ENCODE measurements around the gene ANGPTL1.

DNA sequence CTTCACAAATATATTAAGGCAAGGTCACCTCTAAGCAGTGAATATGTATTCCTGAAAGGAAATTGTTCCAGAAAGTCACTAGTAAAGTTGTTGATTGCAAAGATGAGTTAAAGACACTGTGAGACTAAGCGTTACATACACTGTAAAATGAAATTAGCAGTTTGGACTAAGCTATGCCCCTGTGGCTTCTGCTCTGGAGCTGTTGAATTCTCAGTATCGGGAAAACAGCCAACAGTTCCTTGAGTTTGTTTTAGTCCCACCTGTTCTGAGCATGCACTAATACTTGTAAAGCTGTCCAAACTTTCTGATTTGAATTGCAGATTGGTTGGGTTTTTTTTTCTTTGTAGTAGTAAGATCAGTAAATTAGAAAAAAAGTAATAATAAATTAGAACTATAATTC lies 21.0 kb downstream of the ANGPTL1 start:
- TF ChIP-seq, protein P1, sequence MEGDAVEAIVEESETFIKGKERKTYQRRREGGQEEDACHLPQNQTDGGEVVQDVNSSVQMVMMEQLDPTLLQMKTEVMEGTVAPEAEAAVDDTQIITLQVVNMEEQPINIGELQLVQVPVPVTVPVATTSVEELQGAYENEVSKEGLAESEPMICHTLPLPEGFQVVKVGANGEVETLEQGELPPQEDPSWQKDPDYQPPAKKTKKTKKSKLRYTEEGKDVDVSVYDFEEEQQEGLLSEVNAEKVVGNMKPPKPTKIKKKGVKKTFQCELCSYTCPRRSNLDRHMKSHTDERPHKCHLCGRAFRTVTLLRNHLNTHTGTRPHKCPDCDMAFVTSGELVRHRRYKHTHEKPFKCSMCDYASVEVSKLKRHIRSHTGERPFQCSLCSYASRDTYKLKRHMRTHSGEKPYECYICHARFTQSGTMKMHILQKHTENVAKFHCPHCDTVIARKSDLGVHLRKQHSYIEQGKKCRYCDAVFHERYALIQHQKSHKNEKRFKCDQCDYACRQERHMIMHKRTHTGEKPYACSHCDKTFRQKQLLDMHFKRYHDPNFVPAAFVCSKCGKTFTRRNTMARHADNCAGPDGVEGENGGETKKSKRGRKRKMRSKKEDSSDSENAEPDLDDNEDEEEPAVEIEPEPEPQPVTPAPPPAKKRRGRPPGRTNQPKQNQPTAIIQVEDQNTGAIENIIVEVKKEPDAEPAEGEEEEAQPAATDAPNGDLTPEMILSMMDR (conservative IDR thresholded peaks at IDR 0.05; ENCODE audit: low read length) = no peak
- no peak for TF ChIP-seq EZH2phosphoT487 (IDR thresholded peaks at IDR 0.05; ENCODE audit: borderline replicate concordance, low read depth, low read length)
